ENCODE data around the gene ACACA. TPM values are rescaled to one million over a fixed set of nuclear protein-coding genes. Genes with fewer than 3 reads are reported as not detected.

ACACA gene
- total RNA-seq, 1 donor = 72.7 TPM

GRCh38 chr17:37294888-37295287 lies 111.7 kb downstream of the ACACA start:
- no peak for DNase-seq (ENCODE audit: low read depth)

GRCh38 chr17:37293770-37294169 lies 112.9 kb downstream of the ACACA start:
- TF ChIP-seq CTCF (IDR thresholded peaks at IDR 0.05; ENCODE audit: insufficient read depth, low read length) = no peak
- no peak for DNase-seq (ENCODE audit: low read depth)
- H3K4me3 ChIP-seq (ENCODE audit: low read depth, low read length) = no peak overlapping the region

More at GRCh38 chr17:37294888-37295287, 111.7 kb downstream of the ACACA start:
- TF ChIP-seq CTCF (IDR thresholded peaks at IDR 0.05; ENCODE audit: insufficient read depth, low read length) = no peak
- no peak overlapping the region for H3K4me3 ChIP-seq (ENCODE audit: low read depth, low read length)

DNA sequence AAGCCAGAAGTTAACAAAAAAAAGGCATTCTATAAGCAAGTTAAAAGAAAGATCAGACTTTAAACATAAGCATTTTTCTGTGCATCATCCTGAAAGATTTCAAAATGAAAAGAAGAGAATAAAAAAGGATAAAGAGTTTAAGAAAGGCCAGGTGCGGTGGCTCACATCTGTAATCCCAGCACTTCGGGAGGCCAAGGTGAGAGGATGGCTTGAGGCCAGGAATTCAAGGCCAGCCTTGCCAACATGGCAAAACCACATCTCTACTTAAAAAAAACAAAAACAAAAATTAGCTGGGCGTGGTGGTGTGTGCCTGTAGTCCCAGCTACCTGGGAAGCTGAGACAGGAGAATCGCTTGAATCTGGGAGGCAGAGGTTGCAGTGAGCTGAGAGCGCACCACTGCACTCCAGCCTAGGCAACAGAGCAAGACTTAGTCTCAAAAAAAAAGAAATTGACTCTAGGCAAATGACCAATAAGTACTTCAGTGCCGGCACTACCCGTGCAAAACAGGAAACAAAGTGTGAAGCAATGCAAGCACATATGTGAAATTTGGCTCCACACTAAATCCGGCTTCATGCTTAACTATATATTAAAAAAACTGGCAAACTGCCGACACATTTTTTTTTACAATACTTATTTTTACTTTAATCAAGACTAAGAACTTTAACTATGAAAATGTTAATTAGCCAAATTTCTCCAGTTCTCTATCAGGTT lies 114.1 kb downstream of the ACACA start:
- DNase-seq (ENCODE audit: low read depth) = peak; percentile 46
- no peak for TF ChIP-seq CTCF (IDR thresholded peaks at IDR 0.05; ENCODE audit: insufficient read depth, low read length)
- no peak overlapping the region for H3K4me3 ChIP-seq (ENCODE audit: low read depth, low read length)

DNA sequence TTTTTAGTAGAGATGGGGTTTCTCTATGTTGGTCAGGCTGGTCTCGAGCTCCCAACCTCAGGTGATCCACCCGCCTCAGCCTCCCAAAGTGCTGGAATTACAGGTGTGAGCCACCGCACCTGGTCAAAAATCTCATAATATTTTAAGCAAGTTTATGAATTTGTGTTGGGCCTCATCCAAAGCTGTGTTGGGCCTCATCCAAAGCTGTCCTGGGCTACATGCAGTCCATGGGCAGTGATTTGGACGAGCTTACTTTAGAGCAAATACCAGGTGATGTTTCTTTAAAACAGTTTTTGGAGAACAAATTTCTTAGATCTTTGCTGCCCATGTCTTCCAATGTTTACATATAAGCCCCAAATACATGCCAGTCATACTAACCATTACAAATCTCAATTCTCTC lies 115.3 kb downstream of the ACACA start:
- no peak for TF ChIP-seq CTCF (IDR thresholded peaks at IDR 0.05; ENCODE audit: insufficient read depth, low read length)
- DNase-seq (ENCODE audit: low read depth) = no peak
- no peak overlapping the region for H3K4me3 ChIP-seq (ENCODE audit: low read depth, low read length)

DNA sequence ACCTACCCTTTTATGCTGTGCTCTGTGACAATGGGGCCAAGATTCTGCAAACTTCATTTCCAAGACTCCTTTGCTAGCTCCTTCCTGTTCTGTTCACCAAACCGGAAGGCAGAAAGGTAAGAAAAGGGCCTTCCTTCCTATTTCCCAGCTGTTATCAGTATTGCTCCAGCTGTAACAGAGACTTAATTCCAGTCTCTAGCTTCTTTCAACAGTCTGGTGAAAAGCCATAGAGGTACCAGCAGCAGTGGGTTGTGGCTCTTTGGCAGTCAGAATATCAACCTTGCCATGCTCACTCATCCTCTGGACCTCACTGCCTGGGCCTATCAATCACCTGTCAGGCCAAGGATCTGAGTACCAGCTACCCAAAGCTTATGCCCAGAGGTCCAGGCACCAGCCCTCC lies 120.2 kb downstream of the ACACA start:
- no peak overlapping the region for H3K4me3 ChIP-seq (ENCODE audit: low read depth, low read length)
- TF ChIP-seq CTCF (IDR thresholded peaks at IDR 0.05; ENCODE audit: insufficient read depth, low read length) = no peak
- no peak for DNase-seq (ENCODE audit: low read depth)

- no peak for TF ChIP-seq CTCF (IDR thresholded peaks at IDR 0.05; ENCODE audit: insufficient read depth, low read length)
- H3K4me3 ChIP-seq (ENCODE audit: low read depth, low read length) = no peak overlapping the region
- no peak for DNase-seq (ENCODE audit: low read depth)
Observed at GRCh38 chr17:37284191-37284590, 122.4 kb downstream of the ACACA start.

Data from fibroblast of the aortic adventitia (primary cell).